Measurements from ENCODE around the gene POU6F2. TPM values are rescaled to one million over a fixed set of nuclear protein-coding genes. Genes with fewer than 3 reads are reported as not detected.

The POU6F2 gene
- total RNA-seq, 1 experiment from 2014 or later, result not detected

GRCh38 chr7:39073432-39073831, 95.7 kb downstream of the POU6F2 start:
- H3K27me3 ChIP-seq (replicated peaks; ENCODE audit: insufficient read depth, low read depth, low read length, poor library complexity), result peaks cover 4% of the 10 kb centered on the region
- POLR2A ChIA-PET (ENCODE audit: low non-redundant PET), result no interaction called here
- CTCF ChIA-PET, result no interaction called here

GRCh38 chr7:39075210-39075609, 97.5 kb downstream of the POU6F2 start:
- TF ChIP-seq CTCF (conservative IDR thresholded peaks at IDR 0.05; ENCODE audit: low read depth, low read length), result no peak
- no peak for TF ChIP-seq EZH2 (IDR thresholded peaks at IDR 0.05; ENCODE audit: borderline replicate concordance, low read depth, low read length, poor library complexity, severe bottlenecking)
- Histone ChIP-seq H3K4me1 (ENCODE audit: insufficient read depth, low read length, poor library complexity, severe bottlenecking) (no peaks in the 10 kb centered on the region), H3K36me3 (ENCODE audit: insufficient read depth, low read length, poor library complexity, severe bottlenecking) (no peaks in the 10 kb centered on the region), H3K27me3 (replicated peaks; ENCODE audit: insufficient read depth, low read depth, low read length, poor library complexity) (peaks cover 9% of the 10 kb centered on the region), H3K27ac (ENCODE audit: low read depth, low read length, poor library complexity, severe bottlenecking) (no peak overlapping the region), H3K4me3 (ENCODE audit: low read depth, low read length, poor library complexity, severe bottlenecking) (no peak overlapping the region), H3K9me3 (ENCODE audit: low read depth, low read length, poor library complexity, severe bottlenecking) (no peaks in the 10 kb centered on the region)
- no peak for DNase-seq (ENCODE audit: low spot score)
- intact Hi-C loops (cut with micrococcal nuclease; ENCODE audit: unreplicated experiment), result no loop called here
- POLR2A ChIA-PET (ENCODE audit: low non-redundant PET), result no interaction called here
- CTCF ChIA-PET, result no interaction called here
- BruUV-seq (replicated peaks), result no TSS peak

More at GRCh38 chr7:39073432-39073831, 95.7 kb downstream of the POU6F2 start:
- no peak overlapping the region for H3K4me3 ChIP-seq (ENCODE audit: low read depth, low read length, poor library complexity, severe bottlenecking)
- H3K36me3 ChIP-seq (ENCODE audit: insufficient read depth, low read length, poor library complexity, severe bottlenecking), result no peaks in the 10 kb centered on the region
- intact Hi-C loops (cut with micrococcal nuclease; ENCODE audit: unreplicated experiment), result no loop called here
- no peaks in the 10 kb centered on the region for H3K9me3 ChIP-seq (ENCODE audit: low read depth, low read length, poor library complexity, severe bottlenecking)
- DNase-seq (ENCODE audit: low spot score), result no peak
- BruUV-seq (replicated peaks), result no TSS peak
- no peak overlapping the region for H3K27ac ChIP-seq (ENCODE audit: low read depth, low read length, poor library complexity, severe bottlenecking)
- no peaks in the 10 kb centered on the region for H3K4me1 ChIP-seq (ENCODE audit: insufficient read depth, low read length, poor library complexity, severe bottlenecking)
- no peak for TF ChIP-seq EZH2 (IDR thresholded peaks at IDR 0.05; ENCODE audit: borderline replicate concordance, low read depth, low read length, poor library complexity, severe bottlenecking)
- TF ChIP-seq CTCF (conservative IDR thresholded peaks at IDR 0.05; ENCODE audit: low read depth, low read length), result no peak

GRCh38 chr7:39083781-39084180, 106.1 kb downstream of the POU6F2 start:
- intact Hi-C loops (cut with micrococcal nuclease; ENCODE audit: unreplicated experiment), result no loop called here
- ChIA-PET CTCF (interaction anchor here (0.7 kb wide), 1 partner anchor 400 kb away, joined by 3 read pairs; no protein-coding TSS in a partner anchor), POLR2A (ENCODE audit: low non-redundant PET) (no interaction called here)
- DNase-seq (ENCODE audit: low spot score), result no peak
- Histone ChIP-seq H3K27me3 (replicated peaks; ENCODE audit: insufficient read depth, low read depth, low read length, poor library complexity) (peaks cover 67% of the 10 kb centered on the region), H3K4me1 (ENCODE audit: insufficient read depth, low read length, poor library complexity, severe bottlenecking) (no peaks in the 10 kb centered on the region), H3K36me3 (ENCODE audit: insufficient read depth, low read length, poor library complexity, severe bottlenecking) (no peaks in the 10 kb centered on the region), H3K27ac (ENCODE audit: low read depth, low read length, poor library complexity, severe bottlenecking) (no peak overlapping the region), H3K9me3 (ENCODE audit: low read depth, low read length, poor library complexity, severe bottlenecking) (no peaks in the 10 kb centered on the region), H3K4me3 (ENCODE audit: low read depth, low read length, poor library complexity, severe bottlenecking) (no peak overlapping the region)
- no TSS peak for BruUV-seq (replicated peaks)
- no peak for TF ChIP-seq EZH2 (IDR thresholded peaks at IDR 0.05; ENCODE audit: borderline replicate concordance, low read depth, low read length, poor library complexity, severe bottlenecking)
- TF ChIP-seq CTCF (conservative IDR thresholded peaks at IDR 0.05; ENCODE audit: low read depth, low read length), result no peak

Data from A673 (cell line).